Left lung (tissue), 10 donors: ENCODE results near the gene USP2. TPM values are rescaled to one million over a fixed set of nuclear protein-coding genes. Genes with fewer than 3 reads are reported as not detected.

ENCODE experiments used
- ATAC-seq: fragments of 200-7000 bp; cut with Tn5 transposase; one replicate; pipeline ENCODE4 v1.9.1; 2020; ENCODE audit warnings: moderate library complexity
- DNase-seq, 4 donors: peaks; one replicate each; pipeline ENCODE4 v3.0.0-alpha.2; 2013 to 2020
- H3K27ac ChIP-seq, 2 donors: fragments of 200-600 bp; sonication (generic) in 1 of 2; one replicate each; pipeline versions ENCODE4 v1.5.0 to v1.8.0; 2020 to 2021
- H3K27me3 ChIP-seq, 2 donors: fragments of 200-600 bp; sonication (generic) in 1 of 2; one replicate each; pipeline versions ENCODE4 v1.5.0 to v1.8.0; 2020 to 2021
- H3K36me3 ChIP-seq, 2 donors: fragments of 200-600 bp; sonication (generic) in 1 of 2; one replicate each; pipeline versions ENCODE4 v1.5.0 to v1.8.0; 2020 to 2021
- H3K4me1 ChIP-seq, 2 donors: fragments of 200-600 bp; one replicate each; pipeline ENCODE4 v1.8.0; 2021
- H3K4me3 ChIP-seq, 2 donors: fragments of 200-600 bp; sonication (generic) in 1 of 2; one replicate each; pipeline versions ENCODE4 v1.5.0 to v1.8.0; 2020 to 2021; ENCODE audit warnings: mild to moderate bottlenecking in 1 of 2
- H3K9me3 ChIP-seq, 2 donors: fragments of 200-600 bp; sonication (generic) in 1 of 2; one replicate each; pipeline versions ENCODE4 v1.5.0 to v1.8.0; 2020 to 2021
- CTCF ChIP-seq, 2 donors: fragments of 200-600 bp; sonication (generic) in 1 of 2; IDR thresholded peaks; one replicate each; pipeline versions ENCODE4 v1.5.0 to v1.8.0; 2021; ENCODE audit warnings: antibody characterized with exemption in 2 of 2
- intact Hi-C, 2 donors: fragments of 100-400 bp; cut with DNase I; formaldehyde crosslinking; loops; one replicate each; pipeline versions ENCODE4 v1.11.2 to v1.14.2; 2022
- polyA plus RNA-seq, 6 donors: library from polyadenylated mRNA; unstranded; fragments of 120-200 nt; gene quantifications; one replicate each; pipeline ENCODE4 v1.2.1, GENCODE V29; 2013; ENCODE audit not compliant: insufficient read length in 6 of 6
- total RNA-seq, 2 donors: library from RNA; stranded (reverse); fragmentation: NEBNext Ultra II Directional; extraction: Animal tissue kit (Norgen Biotek cat#: 25700); gene quantifications; one replicate each; pipeline ENCODE4 v1.2.1, GENCODE V29; 2021
- donor health status: DM: no; HTN: yes; CAD: no.
- donor health status: DM: no; HTN: no; CAD: no.

Gene USP2
- total and polyA plus RNA-seq, 8 donors: 2.4 to 5.9 (median 3.4) TPM

- H3K27me3 ChIP-seq: peaks cover 26 to 84% of the 10 kb centered on the region in 2 donors
- H3K27ac ChIP-seq: peak overlapping the region; percentile 67 to 79
- DNase-seq: no peak
- H3K4me1 ChIP-seq: peaks cover 20 to 70% of the 10 kb centered on the region in 2 donors
- ATAC-seq: no peak
- intact Hi-C loops: no loop called here
- H3K4me3 ChIP-seq: no peak overlapping the region
- no peaks in the 10 kb centered on the region for H3K36me3 ChIP-seq
- no peaks in the 10 kb centered on the region for H3K9me3 ChIP-seq
- TF ChIP-seq CTCF (IDR thresholded peaks at IDR 0.05): no peak
Measured at GRCh38 chr11:119318240-119319135, 63.0 kb downstream of the USP2 start.

- H3K9me3 ChIP-seq: no peaks in the 10 kb centered on the region
- DNase-seq: no peak
- H3K27ac ChIP-seq: peak overlapping the region; percentile 62 to 79
- no peaks in the 10 kb centered on the region for H3K36me3 ChIP-seq
- no peak for TF ChIP-seq CTCF (IDR thresholded peaks at IDR 0.05)
- H3K27me3 ChIP-seq: peaks cover 26 to 84% of the 10 kb centered on the region in 2 donors
- no peak for ATAC-seq
- intact Hi-C loops: no loop called here
- peak overlapping the region in 1 of 2 donors; percentile 45 for H3K4me3 ChIP-seq
- H3K4me1 ChIP-seq: peaks cover 20 to 70% of the 10 kb centered on the region in 2 donors
Measured at GRCh38 chr11:119317592-119318239, 63.8 kb downstream of the USP2 start.

GRCh38 chr11:119316729-119317591 lies 64.5 kb downstream of the USP2 start, which contains the start of gene MCAM:
TSS of gene MCAM (minus strand) at chr11:119317130. CDS start at chr11:119317101, 29 bp downstream.
- no peaks in the 10 kb centered on the region for H3K9me3 ChIP-seq
- peak within 1 kb of the TSS; percentile 73 to 79 for H3K27ac ChIP-seq
- H3K27me3 ChIP-seq: peaks cover 26 to 82% of the 10 kb centered on the region in 2 donors
- no peaks in the 10 kb centered on the region for H3K36me3 ChIP-seq
- peaks cover 20 to 67% of the 10 kb centered on the region in 2 donors for H3K4me1 ChIP-seq
- intact Hi-C loops: no loop called here
- ATAC-seq (no peak), DNase-seq (peak in 2 of 4 donors; percentile 75 to 83)
- TF ChIP-seq CTCF (IDR thresholded peaks at IDR 0.05): no peak
- H3K4me3 ChIP-seq: peak within 1 kb of the TSS; percentile 36 to 45

GRCh38 chr11:119316016-119316728 lies 65.3 kb downstream of the USP2 start:
- Histone ChIP-seq H3K27ac (peak overlapping the region; percentile 69 to 73), H3K9me3 (no peaks in the 10 kb centered on the region), H3K27me3 (peaks cover 26 to 74% of the 10 kb centered on the region in 2 donors), H3K4me3 (peak overlapping the region; percentile 36 to 45), H3K4me1 (peaks cover 20 to 63% of the 10 kb centered on the region in 2 donors), H3K36me3 (peaks cover 0 to 8% of the 10 kb centered on the region in 2 donors)
- DNase-seq: peak in 2 of 4 donors; percentile 66 to 76
- intact Hi-C loops: no loop called here
- peak; percentile 2 for ATAC-seq
- TF ChIP-seq CTCF (IDR thresholded peaks at IDR 0.05): no peak
